SW480 (cell line): Measurements from ENCODE around the gene CRMP1.
"Not testable (repeated sequence)": the region's sequence is repeated elsewhere in the genome, so short reads cannot be mapped to it uniquely, and the experiment has no call there.

Experiments
- DNase-seq: peaks from one replicate; pipeline ENCODE4 v3.0.0-alpha.2; 2016; ENCODE audit warnings: low spot score

CRMP1 gene

DNA sequence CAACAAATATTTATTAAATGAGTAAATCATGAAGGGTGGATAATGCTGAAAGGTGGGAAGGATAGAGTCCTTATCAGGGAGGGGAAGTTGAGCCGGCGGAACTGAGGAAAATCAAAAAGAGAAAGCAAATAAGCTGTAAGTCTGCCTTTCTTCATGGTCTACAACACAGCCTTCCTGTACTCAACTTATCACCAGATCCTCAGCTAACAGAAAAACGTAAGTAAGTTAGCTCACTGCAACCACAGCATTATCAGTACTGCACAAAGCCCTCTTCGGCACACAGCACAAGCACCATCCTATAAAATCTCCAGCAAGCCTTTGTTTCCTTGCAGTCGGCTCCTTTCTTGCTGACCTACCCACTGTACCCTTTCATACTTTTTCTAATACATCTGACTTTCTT is 70.3 kb downstream of the CRMP1 start:
- no peak for DNase-seq

DNA sequence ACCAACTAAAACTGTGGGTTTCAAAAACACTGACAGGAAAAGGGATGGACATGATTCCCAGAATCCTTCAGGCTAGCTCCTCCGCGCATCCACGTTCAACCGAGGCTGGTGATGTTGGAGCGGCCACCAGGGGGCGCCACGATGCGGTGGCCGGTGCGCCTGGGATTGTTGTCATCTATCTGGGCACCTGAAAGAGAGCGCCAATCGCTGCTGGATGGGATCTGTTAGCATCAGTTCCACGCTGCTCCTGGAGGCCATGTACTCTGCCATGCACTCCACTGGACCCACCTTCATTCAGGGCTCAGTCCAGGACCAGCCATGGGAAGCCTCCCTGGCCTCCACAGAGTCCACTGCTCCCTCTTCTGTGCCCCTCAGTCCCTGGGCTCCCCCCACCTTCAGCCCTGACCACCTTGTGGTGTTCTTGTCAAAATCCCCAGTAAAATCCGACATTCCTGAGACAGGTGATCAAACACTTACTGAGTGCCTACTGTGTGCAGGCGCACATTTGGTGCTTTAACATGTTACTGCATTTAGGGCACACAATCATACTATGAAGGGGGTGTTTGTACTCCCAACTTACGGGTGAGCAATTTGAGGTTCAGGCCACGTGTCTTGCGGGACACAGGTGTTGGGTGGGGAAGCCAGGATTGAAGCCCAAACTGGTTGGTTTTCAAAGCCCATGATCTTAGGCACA is 71.1 kb downstream of the CRMP1 start:
- DNase-seq: no peak

DNA sequence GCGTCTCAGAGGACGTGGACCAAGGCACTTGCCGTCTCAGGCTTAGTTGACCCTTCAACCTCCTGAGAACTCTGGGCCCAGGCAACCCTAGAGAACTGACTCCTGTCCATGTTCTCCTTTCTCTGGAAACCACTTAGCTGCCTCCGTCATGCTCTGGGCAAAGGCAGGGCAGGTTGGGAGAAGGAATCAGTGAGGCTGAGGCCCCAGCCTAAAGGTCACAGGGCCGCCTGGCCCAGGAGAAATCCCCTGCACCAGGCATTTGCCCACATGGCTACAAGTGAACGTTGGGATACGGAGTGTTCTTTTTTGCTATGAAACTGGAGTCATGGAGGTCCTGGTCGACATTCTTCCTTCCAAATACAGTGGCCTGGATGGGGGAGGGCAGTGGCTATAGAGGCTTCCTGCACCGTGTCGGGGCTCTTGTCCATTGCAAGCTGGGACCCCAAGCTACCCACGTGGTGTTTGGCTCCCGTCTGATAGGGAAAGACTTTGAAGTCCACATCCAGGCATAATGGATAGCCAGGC is 76.0 kb downstream of the CRMP1 start:
- DNase-seq: no peak

DNA sequence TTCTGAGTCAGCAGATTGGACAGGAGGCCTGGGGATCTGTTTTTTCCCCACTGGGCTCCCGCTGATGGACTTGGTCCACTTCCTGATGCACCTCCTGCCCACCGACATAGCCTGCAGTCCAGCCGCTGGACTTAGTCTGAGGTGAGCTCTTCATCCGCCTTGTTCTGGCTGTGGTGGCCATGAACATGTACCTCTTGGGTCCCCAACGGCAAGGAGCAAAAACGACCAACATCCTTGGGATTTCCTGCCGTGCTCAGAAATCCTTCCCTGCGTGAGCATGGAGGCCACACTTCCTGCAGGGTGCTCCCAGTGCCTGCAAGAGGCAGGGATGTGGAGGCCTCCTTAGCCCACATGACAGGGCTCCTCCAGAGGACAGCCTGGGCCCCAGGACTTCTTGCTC is 76.8 kb downstream of the CRMP1 start:
- no peak for DNase-seq

DNA sequence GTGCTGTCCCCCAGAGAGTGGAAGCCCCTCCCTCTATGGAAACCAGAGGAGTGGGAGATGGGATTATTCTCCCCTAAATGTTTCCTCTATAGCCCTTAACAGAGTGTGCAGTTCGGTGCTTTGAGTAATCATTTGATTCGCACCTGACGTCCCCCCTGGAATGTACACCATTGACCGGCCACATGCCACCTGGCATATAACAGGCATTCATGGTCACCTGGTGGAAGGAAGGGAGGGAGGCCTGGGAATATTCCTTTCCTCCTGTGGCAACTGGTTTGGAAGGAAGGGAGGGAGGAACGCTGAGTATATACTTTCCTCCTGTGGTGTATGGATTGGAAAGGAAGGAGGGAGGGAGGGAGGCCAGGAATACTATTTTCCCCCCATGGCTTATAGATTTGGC is 77.2 kb downstream of the CRMP1 start:
- DNase-seq: no peak

DNA sequence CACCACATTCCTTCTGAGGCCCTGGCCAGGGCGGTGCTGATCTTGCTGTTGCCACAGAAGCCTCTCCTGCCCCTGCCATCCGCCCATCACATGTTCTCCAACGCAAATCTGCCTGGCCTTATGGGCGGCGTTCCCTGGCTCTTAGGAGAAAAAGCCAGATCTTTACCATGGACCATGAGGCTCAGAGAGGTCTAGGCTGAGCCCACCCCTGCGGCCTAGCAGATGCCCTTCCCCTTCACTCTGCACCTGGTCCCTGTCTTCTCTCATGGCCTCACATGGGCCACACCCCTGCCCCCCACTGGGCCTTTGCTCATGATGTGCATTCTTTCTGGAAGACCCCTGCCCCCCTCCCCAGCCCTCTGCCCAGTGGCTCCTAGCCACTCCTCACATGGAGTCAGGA is 78.5 kb downstream of the CRMP1 start:
- no peak for DNase-seq

DNA sequence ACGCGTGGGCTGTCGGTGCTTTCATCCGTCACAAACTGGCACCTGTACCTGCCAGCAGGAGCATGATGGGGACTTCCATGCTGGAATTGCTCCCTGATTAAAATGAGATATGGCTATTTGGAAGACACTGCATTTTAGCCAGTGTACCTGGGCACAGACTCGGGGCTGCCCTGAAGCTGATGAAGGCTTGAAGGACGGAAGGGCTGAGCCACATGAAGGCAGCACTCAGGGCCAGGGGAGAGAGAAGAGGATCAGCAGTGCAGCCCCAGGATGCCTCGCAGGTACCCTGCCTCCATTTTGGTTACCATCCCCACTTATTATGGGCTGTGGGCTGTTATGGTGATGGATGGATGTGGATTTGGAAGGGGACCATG is 79.0 kb downstream of the CRMP1 start:
- DNase-seq: no peak

DNA sequence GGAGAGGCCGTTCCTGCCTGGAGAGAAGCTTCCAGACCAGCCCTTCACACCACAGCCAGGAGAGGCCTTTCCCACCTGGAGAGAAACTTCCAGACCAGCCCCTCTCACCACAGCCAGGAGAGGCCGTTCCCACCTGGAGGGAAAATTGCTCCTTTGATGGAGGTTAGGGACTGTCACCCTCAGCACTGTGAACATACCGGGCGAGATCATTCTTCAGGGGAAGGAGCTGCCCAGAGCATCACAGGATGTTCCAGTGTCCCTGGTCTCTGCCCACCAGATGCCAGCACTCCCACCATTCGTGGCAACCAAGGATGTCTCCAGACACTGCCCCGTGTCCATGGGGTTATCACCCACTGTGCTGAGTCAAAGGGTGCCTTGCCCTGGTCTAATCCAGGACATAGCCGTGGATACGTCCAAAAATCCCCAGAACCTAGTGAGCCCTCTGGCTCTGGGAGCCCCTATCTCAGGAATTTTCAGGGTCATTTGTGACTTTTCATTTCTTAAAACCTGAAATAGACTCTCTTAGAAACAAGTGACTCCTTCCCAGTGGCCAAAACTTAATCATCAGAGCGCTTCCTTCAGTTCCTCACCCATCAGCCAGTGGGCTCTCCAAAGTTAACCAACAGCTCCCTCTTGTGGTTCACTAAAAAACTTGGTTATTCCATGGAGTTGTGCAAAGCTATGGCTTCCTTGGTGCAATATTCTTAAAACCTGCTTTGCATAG is 80.2 kb downstream of the CRMP1 start:
- peak; percentile 61 for DNase-seq

DNA sequence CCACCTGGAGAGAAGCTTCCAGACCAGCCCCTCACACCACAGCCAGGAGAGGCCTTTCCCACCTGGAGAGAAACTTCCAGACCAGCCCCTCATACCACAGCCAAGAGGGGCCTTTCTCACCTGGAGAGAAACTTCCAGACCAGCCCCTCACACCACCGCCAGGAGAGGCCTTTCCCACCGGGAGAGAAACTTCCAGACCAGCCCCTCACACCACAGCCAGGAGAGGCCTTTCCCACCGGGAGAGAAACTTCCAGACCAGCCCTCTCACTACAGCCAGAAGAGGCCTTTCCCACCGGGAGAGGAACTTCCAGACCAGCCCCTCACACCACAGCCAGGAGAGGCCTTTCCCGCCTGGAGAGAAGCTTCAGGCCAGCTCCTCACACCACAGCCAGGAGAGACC is 80.8 kb downstream of the CRMP1 start:
- not testable (repeated sequence) for DNase-seq

DNA sequence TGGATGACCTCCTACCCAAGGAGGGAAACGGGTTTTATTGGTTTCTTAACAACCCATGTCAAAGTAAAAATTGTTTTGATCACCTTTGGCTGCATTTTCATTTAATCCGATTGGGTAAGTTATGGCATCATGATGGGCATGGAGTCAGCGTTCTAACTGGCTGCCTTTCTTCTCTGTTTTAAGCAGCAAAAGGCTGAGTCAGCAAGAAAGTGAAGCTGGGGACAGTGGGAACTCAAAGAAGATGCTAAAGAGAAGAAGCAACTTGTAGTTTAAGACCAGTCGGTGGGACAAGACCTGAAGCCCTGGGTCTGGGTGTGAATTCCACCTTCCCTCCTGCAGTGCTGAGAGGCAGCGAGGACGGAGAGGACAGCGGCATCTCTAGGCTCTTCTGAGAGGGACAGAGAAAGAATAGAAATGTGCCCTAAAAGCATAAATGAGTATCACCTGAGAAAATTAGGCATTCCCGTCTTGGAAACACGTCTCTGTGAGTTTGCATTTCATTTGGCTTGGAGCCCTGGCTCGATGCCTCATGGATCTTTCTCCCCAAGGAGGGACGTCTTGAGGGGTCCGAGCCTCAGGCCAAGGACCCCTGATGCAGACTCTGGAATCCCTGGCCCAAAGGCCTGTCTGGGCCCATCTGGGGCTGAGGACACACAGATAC is 82.0 kb downstream of the CRMP1 start:
- DNase-seq: no peak

DNA sequence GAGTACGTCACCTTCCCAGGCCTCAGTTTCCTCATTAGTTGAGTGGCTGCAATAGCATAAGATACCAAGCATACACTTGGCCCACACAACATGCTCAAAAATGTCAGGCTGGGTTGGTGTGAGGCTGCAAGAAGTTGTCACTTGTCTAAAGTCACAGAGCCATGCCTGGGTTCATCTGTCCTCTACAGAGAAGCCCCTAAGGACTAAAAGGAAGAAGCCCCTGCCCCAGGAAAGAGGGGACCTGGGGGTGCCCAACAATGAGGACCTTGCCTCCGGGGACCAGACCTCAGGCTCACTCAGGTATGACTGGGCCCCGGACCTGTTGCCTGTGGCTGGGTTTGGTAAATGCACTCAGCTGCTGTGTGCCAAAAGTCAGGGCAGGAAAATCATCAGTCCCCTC is 82.7 kb downstream of the CRMP1 start:
- DNase-seq: no peak

DNA sequence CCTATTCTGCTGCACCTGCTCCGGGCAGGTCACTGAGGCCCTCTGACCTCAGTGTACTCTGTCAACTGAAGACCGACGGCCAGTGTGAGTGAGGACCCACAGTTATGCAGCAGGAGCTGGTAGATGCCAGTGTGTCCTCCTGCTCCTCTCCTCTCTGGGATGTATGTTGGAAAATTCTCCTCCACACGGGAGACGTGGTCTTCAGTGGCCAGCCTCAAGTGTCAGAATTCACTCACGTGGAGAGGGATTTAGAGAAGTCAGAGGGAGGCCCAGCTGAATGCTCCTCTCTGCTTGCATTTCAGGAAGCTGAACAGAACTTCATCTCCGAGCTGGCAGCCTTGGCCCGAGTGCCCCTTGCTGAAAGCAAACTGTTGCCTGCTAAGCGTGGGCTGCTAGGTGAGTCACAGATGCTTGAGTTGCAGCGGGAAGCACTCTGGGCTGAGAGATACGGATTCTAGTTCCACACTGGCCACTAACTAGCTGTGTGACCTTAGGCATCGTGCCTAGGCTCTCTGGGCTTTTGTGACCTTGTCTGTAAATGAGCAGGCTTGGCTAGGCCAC is 83.6 kb downstream of the CRMP1 start:
- no peak for DNase-seq

DNA sequence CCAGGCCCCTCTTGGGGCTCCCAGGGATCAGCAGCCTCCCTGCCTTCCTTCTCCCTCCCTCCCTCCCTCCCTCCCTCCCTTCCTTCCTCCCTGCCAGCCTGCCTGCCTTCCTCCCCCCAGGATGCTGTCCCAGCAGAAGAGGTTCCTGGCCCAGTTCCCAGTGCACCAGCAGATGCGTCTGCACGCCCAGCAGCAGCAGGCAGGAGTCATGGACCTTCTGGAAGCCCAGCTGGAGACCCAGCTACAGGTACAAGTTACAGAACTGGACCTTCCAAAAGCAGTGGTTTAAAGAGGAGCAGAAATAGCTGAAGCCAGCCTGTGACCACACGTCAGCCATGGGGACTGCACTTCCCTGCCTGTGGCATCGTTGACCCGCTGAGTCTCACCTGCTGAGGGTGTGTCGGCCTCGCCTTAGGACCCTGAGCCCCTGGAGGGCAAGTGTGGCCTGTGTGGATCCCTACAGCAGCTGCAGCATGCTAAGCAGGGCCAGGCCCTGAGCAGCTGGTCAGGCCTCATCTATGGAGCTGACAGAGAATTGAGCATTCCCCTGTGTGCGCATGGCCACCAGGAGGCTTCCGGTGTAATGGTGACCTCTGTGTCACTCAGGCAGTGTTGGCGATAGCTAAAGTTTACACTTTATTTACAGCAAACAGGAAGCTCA is 84.7 kb downstream of the CRMP1 start:
- DNase-seq: no peak

DNA sequence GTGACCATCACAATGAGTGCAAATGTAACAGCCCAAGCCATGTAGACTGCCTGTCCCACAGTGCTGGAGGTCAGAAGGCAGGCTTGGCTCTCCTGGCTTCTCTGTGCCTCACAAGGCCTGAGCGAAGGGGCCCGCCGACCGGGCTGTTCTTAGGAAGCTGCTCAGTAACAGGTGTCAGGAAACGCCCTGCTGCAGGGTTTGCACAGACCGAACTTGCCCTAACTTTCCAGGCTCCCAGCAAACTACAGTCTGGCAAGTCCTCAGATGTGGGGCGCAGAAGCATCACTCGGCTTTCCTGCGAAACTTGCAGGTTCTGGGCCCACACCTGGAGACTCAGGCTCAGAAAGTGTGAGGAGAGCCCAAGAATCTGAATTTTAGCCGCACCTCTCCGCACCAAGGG is 87.6 kb downstream of the CRMP1 start:
- no peak for DNase-seq

DNA sequence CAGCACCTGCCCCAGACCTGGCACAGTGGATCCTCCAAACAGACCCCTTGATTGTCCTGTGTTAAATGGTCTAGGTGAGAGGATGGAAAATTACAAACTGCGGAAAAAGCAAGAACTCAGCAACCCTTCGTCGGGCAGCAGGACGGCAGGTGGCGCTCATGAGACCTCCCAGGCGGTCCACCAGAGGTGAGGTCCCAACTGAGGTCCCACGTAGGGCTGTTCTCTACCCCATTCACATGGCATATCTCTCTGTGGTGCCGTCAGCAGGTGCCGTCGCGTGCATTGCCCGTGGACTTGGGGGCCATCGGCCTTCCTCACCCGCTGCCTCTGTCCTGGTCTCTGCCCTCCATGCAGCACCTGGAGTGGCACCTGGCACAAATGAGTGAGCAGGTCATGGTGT is 88.2 kb downstream of the CRMP1 start:
- no peak for DNase-seq

DNA sequence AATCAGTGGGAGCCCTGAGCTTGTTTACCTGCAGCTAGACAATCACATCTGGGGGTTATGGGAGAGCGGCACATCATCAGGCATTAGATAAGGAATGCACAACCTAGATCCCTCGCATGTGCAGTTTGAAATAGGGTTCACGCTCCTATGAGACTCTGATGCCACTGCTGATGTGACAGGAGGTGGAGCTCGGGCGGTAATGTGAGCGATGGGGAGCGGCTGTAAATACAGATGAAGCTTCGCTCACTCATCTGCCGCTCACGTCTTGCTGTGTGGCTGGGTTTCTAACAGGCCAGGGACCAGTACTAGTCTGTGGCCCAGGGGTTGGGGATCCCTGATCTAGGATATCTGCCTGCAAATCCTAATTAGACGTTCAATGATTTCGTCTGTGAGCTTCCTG is 90.3 kb downstream of the CRMP1 start:
- no peak for DNase-seq

DNA sequence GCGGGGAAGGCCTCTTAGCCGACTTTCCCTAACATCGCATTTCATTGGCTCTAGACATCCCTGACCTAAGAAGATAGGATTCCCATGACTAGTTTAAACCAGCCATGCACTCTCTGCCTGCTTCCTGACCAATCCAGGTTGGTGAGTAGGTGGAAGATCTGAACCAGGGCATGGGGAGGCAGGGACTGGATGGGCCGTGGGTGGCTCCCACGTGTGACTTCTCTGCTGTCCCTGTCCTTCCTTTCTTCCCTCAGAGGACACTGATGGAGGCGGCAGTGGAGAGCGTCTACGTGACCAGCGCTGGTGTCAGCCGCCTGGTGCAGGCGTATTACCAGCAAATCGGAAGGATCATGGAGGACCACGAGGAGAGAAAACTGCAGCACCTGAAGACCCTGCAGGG is 91.2 kb downstream of the CRMP1 start:
- no peak for DNase-seq

DNA sequence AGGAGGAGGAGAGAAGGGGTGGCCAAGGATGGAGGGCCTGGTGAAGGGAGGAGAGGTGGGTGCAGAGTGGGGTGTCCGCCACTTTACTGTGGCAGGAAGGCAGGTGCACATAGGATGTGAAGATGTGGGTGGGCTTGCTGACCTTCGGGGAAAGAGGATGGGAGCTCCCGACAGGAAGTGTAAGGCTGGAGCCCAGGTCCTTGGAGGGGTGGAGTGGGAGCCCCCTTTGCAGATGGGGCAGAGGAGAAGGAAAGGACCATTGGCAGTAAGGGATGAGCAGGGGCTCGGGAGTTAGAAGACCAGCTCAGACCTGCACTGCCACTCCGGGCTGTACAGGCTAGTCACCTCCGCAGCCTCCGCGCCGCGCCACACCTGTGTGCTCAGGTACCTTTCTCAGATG is 92.4 kb downstream of the CRMP1 start:
- no peak for DNase-seq

DNA sequence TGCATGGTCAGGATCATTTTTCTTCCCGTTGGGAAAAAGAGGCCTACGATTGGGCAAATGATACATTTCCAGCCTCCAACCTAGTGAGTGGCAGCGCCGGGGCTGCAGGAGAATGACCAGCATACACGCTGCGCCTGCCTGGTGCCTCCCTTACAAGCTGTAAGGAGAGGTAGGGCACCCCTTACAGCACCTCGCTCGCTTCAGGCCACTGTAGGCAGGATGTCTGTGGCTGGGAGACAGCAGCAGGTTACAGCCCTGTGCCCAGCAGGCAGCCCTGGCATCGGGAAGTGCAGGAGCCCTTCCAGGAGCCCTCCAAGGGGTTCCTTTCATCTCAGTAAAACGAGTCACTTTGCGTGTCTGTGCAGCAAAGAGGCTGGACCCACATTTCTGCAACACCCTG is 93.5 kb downstream of the CRMP1 start:
- no peak for DNase-seq

DNA sequence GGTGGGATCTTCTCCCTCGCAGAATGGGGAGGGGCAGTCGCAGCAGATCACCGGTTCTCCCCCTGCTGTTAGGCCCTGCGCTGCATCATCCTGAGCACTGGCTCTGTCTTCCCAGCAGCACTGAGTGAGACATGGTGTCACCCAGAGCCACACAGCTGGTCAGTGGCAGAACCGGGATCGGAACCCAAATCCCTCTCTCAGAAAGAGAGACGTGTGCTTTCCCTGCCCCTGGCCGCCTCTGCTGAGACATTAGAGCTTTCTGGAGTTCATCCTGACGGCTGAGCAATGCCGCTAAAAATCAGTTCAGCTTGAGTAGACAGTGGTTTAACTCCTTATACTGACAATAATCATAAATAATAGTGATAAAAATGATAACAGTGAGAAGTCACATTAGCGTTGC is 93.9 kb downstream of the CRMP1 start:
- no peak for DNase-seq

DNA sequence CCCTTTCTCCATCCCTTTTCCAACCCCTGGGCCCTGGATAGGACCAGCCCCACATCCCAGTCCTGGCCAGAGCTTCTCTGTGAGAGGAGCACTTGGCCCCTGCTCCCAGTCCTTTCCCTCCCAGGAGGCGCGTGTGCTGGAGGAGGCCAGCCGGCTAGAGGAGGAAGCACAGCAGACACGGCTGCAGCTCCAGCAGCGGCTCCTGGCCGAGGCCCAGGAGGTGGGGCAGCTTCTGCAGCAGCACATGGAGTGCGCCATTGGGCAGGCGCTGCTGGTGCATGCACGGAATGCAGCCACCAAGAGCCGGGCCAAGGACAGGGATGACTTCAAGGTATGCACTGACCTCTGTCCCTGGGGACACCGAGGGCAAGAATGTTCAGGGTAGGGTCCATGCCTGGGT is 94.4 kb downstream of the CRMP1 start:
- DNase-seq: no peak

DNA sequence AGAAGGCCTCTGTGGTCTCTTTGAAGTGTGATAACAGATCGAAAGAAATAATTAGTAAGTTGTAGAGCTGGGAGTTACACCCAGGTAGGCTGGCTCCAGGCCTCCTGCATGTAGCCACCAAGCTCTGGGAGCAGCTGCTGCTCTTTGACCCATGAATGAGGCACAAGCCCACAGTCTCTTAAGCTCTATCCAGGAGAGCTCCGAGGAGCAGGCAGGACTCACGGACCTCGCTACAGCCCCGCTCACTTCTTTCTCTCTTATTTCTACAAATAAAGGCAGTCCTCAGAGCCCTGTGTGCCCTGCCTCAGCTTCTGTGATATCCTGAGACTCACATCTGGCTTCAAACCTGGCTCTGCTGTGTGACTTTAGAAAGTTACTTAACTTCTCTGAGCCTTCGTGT is 95.0 kb downstream of the CRMP1 start:
- peak; percentile 4 for DNase-seq
